GM19372 (cell line): ENCODE measurements around the gene CA10.

Source experiments
- ATAC-seq: cut with Tn5 transposase; IDR thresholded peaks from one replicate; pipeline ENCODE4 v1.9.1; 2021; ENCODE audit warnings: mild to moderate bottlenecking, low read depth, moderate library complexity; ENCODE audit not compliant: unreplicated experiment

The CA10 gene

DNA sequence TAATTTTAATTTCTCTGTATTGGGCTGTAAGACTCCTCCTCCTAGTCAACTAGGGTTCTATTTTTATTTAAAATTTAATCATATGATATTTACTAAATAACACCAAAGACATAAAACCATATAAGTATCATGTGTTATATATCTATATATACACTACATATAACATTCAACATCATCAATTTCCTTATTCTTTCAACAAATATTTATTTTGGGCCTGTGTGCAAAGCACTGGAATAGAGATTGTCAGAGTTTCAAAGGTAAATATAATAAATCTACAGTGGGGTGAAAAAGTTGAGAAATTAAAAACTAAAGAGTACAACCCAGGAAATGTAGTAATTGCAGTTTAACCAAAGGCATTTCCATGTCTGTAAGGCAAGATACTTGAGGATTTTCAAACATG, 364.0 kb downstream of the CA10 start:
- no peak for ATAC-seq

DNA sequence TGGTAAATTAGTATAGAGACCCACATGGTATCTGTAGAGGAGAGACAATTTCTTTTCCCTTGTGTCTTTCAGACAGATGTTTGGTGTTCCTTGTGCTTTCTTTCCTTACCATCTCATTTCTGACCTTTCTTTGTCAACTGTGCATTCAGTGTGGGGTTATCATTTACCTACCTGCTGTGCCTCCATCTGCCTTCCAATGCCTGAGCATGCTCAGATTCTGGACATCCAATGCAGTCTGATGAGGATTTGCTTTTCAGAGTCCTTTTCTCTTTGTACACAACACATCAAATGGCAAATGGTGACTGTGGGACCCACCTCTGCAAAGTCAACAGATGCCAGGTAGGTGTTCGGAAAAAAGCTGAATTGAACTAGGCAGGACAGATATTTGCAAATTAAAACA, 364.8 kb downstream of the CA10 start:
- ATAC-seq, result no peak

GRCh38 chr17:51778842-51779241, 379.7 kb downstream of the CA10 start:
- ATAC-seq, result no peak

DNA sequence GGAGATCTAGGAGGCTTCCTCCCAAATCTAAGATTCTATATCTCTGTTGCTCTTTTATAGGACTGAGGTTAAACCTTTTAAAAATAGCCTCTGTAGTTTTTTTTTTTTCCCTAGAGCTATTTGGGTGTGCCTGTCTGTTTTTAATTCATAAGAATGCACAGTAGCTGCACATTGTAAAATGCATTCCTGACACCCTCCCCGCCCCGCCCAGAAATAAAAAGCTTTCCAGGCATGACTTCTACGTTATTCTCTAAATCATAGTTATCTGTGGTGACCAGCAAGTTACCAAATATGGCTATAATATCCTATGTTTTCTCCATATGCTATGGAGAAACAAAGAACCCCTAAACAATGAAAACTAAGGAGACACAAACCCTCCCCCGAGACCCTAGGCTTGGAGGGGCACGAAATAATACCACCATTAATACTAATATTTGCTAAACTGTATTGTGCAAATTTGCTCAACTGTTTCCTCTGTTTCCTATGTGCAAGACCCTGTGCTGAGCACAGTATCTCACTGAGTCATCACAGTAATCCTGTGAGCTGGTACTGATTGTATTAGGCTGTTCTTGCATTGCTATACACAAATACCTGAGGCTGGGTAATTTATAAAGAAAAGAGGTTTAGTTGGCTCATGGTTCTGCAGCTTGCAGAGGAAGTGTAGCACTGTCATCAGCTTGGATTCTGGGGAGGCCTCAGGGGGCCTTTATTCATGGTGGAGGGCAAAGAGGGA, 388.3 kb downstream of the CA10 start:
- no peak for ATAC-seq

DNA sequence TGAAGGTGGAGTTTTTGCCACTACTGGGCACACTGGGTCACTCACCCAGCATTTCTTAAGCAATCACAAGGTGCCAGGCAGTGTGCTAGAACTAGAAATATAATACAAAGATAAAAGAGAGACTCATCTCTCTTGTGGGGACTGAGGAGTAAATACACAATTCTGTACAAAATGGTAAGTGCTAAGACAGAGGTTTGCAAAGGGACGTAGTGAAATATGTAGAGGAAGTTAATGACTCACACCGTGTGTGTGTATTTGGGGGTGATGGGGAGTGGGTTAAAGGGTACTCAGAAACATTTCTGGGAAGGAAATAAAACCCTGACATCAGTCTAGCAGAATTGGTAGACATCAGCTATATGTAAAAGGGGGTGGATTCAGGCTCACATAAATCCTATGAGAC, 389.3 kb downstream of the CA10 start:
- ATAC-seq, result no peak

- no peak for ATAC-seq
Observed at GRCh38 chr17:51768706-51769105, 389.8 kb downstream of the CA10 start.

DNA sequence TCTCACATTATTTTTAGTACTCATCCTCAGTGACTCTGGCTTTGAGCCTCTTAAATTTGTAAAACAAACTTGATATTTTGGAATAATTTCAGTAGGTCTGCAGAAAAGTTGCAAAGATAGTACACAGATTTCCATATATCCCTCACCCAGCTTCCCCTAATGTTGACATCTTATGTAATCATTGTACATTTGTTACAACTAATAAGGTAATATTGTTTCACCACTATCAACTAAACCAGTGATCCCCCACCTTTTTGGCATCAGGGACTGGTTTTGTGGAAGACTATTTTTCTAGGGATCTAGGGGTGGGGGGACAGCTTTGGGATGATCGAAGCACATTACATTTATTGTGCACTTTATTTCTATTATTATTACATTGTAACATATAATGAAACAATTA, 391.2 kb downstream of the CA10 start:
- ATAC-seq, result no peak

DNA sequence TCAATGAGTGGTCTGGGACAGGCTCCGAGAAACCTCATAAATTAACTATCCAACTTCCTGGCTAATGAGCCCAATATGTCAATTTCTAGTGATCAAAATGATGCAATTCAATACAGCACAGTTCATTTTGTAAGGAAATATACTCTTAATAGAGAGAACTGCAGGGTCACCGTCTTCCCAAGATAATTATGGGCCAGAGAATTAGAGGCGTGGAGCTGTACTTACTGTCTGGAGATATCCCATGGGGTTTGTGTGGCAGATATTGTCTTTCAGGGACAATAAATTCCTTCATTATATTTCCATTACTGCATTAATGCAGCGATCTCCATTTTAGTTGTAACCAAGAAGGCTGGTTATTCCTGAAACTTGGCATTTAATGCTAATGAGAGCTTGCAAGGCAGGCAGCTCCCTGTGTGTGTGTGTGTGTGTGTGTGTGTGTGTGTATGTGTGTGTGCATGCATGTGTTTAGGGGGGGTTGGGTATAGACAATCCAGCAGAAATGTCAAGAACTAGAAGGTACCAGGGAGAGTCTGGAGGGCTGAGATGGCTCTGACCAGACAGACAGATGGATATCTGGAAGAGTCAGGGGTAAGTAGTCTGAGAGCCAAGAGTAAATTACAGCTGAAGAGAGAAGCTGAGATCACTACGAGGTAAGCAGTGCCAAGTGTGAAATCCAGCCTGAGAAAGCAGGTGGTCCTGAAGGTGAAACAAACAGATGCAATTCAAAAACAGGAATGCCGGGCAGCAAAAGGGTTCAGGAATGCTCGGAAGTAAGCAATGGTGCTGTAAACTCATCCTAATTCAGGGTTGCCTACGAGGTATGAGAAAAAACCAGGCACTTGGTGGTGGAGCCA, 393.0 kb downstream of the CA10 start:
- no peak for ATAC-seq

GRCh38 chr17:51764387-51764971, 394.0 kb downstream of the CA10 start:
- ATAC-seq, result peak; percentile 86

GRCh38 chr17:51763058-51763457, 395.5 kb downstream of the CA10 start:
- ATAC-seq, result no peak

- ATAC-seq, result no peak
Observed at GRCh38 chr17:51761105-51761504, 397.4 kb downstream of the CA10 start.

DNA sequence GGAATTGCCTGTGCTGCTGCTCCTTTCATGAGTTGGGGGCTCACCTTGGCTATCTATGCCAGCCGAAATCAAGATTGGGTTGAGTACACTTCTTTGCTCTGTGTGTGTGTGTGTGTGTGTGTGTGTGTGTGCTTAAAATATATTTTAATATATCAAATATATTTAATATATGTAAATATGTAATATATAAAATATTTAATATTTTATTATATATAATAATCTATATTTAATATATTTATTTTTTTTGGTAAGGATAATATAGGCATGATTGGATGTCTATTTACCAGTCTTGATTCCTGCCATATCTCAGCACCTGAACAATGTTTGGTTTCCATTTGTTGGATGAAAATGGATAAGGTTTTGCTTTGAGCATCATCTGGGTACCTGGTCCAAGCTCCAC, 399.3 kb downstream of the CA10 start:
- ATAC-seq, result no peak

- ATAC-seq, result no peak
Observed at GRCh38 chr17:51751072-51751471, 407.4 kb downstream of the CA10 start.

- no peak for ATAC-seq
Observed at GRCh38 chr17:51748749-51749604, 409.5 kb downstream of the CA10 start.

DNA sequence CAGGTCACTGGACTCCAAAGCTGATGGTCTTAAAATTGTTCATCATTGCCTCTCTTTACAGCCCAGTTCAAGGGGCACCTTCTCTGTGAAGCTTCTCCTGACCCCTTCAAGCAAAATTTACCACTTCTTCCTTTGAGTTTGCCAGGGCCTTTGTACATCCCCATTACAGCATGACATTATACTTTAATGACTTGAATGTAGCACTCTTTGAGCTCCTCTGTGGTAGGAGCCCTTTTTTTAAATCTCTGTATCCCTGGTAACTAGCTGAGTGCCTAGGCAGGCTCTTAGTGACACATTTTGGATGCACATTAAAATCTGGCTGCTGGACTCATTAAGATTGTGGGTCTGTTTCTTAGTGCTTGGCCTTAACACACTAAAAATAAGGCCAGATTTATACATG, 412.1 kb downstream of the CA10 start:
- ATAC-seq, result no peak

DNA sequence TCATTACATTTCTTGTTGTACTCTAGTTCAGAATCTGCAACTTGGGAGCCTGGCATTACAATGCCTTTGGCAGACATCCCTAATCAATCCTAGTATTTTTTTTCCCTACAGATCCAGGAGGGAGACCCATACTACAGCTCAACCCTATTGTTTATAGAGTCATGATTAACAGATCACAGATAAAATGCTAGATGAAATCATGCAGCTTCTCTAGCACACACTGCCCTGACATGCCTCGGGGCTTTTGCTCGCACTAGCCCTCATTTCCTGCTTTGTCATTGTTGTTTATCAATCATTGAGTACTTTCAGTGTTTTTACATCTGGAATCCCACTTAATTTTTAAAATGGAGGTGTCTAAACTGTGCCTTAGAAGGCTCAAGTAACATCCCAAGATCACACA, 412.5 kb downstream of the CA10 start:
- no peak for ATAC-seq

DNA sequence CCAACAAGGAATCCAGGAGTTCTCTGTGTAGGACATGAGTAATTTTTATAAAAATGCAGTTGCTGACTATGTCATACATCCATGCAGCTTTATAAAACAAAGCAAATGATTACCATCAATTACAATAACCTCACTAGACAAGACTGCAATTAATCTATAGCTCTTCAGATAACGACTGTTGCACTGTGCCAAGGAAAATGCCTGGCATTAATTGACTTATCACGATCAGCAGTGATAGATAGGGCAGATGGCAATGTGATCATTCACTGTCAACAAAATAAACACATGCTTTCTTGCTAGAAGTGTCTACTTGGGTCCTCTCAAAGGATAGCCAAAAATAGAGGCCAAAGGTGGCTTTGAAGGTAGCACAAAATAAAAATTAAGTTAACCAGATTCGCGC, 415.0 kb downstream of the CA10 start:
- ATAC-seq, result no peak

GRCh38 chr17:51742571-51742970, 415.9 kb downstream of the CA10 start:
- ATAC-seq, result no peak

- no peak for ATAC-seq
Observed at GRCh38 chr17:51741458-51741857, 417.1 kb downstream of the CA10 start.

DNA sequence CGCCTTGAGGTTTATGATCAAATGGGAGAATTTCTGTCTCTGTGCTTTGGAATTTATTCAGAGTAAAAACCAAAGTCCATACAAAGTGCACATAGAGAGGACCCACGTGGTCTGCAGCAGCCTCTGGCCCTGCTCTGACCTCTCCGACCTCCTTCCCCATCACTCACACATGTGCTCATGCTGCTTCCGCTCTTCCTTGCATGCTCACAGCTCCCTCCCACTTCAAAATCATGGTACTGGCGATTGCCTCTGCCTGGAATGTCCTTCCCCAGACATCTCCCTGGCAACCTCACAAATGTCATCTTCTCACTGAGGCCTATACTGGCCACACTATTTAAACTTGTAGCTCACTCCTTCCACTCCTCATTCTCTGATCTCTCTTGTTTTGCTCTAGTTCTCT, 418.0 kb downstream of the CA10 start:
- ATAC-seq, result no peak
